Activated gamma-delta T cell treated with Interleukin-2 at 50 U/mL for 16 hours (primary cell): ENCODE measurements around the gene USP22.

Source experiments
- DNase-seq: peaks from one replicate; pipeline ENCODE4 v3.0.0-alpha.2; 2020

Gene USP22

DNA sequence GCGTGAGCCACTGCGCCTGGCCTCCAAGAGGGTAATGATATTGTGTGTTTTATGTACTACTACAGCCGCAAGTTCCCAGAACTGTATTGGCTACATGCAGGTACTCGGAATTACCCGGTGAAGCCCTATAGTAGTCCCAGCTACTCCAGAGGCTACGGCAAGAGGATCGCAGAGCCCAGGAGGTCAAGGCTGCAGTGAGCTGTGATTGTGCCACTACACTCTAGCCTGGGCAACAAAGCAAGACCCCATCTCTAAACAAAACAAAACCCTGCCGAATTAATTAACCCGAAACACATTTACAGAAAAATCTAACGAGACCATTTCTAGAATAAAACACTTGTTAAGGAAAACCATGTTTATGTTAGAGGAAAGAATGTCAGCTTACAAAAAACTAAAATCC is 2.2 kb upstream of the USP22 start:
- no peak for DNase-seq

DNA sequence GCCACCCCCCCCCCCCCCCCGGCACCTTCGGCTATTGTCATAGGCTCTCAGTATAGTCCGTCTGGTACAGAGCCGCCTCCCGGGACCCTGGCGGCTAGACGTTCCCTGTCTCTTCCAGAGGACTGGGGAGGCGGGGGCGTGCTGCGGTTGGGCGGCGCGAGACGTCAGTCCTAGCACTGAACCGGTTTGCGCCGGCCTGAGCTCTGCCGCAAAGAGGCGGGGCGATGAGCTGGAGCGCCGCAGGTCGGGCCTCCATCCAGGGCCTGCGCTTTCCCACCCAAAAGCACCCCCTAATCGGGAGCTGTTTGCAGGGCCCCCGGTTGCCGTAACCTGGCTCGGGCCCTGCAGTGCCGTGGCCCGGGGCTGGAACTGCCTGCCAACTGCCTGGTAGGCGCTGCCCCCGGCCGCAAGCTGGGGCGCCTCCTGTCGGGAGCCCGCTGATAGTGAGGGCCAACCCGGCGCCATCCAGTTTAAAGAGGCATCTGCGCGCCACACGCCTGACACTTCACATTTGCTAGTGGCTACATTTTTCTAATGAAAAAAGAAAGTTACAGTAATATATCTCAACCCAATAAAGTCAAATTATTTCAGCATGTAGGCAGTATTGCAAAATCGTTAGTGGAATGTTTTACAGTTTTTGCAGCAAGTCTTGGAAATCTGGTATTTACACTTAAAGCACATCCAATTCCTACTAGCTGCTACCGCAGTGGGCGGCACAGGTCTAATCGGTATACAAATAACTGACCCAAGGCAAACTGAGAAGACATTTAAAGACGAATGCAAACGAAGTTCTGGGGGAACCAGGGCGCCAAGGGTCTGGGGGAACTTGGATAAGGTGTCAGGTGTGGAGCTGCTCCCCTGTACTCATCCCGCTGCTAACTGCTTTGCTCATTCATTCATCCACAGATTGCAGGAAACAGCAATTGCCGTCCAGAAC is 753 bp upstream of the USP22 start:
- peak; percentile 94 for DNase-seq

DNA sequence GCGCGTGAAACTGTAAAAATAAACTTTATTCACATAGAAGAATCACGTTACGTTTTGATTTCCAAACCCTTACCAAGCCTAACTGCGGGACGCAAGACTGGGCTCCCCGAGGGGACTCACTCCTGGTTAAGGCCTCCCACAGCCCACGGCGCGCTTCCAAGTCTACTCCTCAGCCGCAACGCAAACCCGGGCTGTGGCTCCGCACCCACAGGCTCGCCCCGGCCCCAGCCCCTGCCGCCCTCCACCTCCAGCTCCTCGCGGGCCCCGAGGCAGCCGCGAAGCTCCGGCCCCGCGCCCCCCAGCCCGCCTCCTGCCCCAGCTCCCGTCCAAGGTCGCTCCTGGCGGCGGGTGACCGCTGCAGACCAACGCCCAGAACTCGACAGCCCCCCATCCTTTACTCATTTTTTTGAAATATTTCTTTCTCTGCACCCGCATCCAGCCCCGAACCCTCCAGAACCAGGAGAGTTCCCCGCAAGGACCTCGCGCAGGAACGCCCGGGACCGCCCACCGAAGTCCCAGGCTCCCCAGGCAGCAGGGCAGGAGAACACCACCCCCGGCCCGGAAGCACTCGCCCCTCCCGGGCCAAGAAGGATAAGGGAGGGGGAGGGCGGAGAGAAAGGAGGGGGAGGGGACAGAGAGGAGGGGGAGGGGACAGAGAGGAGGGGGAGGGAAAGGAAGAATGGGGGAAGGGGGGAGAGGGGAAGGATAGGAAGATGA is 912 bp downstream of the USP22 start:
- peak; percentile 51 for DNase-seq

DNA sequence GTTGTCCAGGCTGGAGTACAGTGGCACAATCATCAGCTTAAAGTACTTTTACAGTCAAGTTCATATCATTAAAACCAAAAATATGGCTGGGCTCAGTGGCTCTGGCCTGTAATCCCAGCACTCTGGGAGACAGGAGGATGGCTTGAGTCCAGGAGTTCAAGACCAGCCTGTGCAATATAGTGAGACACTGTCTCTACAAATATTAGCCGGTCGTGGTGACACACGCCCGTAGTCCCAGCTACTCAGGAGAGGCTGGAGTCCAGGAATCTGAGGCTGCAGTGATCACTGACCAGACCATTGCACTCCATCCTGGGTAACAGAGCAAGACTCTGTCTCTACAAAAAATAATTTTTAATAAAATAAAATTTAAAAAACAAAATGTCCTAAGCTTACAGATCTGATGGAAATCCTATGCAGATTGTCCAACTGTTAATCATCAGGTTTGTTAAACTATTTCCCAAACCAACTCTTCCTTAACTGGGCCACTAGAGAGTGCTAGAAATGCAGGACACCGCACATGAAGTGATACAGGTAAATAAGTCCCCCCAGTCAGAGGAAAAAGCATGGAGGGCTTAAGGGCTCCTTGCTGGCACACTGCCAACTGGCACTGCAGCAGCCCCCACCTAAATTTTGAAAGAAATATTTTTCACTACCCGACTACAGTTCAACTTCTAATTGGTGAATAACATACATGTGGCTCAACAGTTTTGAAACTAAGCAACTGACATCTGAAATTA is 2.8 kb downstream of the USP22 start:
- DNase-seq = no peak

DNA sequence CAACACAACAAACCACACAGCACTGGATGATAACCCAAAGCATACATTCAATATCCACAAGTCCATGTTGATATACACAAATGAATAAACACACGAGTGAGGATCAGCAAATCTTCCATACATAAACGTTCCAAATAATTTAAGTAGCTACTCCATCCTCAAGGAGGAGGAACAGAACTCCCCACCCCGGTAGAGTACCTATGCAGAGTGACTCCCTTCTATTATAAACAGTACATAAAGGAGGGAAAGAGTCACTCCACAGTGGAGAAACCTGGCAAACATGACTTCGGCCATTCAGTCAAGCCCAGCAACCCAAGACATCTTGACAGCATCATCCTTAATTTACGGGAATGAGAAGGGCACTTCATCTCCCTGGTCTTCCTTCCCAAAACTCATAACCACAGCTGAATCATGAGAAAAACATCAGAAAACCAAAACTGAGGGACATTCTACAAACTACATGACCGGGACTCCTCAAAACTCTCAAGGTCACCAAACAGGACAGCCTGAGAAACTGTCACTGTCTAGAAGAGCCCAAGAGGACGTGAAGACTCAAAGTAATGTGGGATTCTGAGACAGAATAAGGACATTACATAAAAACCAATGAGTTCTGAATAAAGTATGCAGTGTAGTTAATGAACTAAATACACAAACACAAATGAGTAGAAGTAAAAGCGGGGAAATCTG is 5.6 kb downstream of the USP22 start:
- no peak for DNase-seq

DNA sequence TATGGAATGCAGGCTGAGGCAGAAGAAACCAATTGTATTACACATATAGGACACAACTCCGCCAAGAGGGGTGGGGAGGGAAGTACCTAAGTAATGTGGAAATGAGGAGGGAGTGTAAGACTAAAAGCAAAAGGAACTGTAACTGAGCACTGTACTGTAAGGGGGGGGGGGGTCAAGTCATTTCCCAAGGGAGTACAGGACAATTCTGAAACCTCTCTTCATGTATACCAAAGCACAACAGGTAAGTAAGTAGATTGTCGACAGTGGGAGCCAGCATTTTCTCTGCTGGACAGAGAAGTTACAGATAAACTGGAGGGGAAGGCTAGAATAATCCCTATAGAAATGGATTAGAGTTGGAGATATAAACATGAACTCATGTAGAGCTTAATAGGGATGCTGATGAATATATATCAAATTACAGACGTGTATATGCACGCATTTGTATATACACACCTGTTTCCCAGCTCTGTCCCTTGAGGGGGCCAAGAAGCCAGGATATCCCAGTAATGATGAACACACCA is 6.4 kb downstream of the USP22 start:
- no peak for DNase-seq

DNA sequence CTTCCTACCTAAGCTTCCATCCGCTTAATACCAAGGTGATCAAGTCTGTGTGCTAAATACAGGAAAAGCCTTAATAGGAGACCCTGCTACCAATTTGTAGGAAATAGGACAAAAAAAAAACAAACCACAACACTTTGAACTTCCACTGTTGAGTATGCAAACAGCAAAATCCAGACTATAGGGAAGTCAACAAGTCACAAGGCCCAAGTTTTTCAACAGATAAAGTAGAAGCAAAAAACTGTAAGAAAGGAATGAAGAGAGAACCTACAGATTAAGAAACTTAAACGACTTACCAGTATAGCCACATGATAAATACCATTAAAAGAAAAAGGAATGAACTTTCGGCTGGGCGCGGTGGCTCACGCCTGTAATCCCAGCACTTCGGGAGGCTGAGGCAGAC is 7.4 kb downstream of the USP22 start:
- no peak for DNase-seq

DNA sequence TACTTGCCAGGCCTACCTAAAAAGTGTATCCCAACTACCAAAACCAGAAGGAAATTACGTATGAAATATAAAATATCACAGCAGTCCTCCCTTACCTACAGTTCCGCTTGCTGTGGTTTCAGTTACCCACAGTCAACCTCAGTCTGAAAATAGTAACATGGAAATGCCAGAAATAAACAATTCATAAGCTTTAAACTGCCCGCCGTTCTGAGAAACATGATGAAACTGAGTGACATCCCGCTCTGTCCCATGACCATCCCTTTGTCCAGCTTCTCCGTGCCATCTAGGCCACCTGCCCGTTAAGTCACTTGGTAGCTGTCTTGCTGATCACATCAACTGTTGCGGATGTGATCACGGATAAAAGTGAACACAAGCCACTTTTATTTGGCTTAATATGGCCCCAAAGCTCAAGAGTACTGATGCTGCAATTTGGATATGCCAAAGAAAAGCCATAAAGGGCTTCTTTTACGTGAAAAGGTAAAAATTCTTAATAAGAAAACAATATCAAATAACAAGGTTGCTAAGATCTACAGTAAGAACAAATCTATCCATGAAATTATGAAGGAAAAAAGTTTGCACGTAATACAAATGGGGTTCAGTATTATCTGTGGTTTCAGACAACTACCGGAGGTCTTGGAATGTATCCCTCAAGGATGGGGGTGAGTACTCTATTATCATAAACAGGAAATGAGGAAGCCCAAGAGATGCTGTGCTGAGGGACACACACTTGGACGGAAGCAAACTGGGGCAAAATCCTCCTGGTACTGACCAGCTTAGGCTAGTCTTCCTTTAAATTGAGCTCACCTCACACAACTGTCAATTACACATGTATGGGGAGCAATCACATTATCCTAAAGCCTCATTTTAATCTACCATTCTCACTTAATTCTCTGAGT is 8.2 kb downstream of the USP22 start:
- DNase-seq = peak; percentile 9

DNA sequence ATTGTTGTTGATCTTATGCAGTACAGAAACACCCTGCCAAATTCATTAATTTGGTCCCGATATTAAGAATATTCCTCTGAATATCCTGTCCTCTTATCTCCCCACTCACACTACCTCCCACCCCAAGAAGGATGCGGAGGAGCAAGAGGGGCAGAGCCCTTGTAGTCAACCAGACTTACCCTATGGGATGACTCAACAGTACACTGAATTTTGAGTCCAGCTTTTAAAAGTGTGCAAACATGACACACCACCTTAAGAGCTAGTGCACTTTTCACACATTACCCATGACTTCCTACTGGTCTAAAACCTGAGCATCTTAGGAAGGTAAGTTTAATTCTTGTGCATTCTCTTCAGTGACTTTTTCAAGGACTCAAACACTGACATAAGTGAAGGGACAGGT is 9.5 kb downstream of the USP22 start:
- DNase-seq = no peak

DNA sequence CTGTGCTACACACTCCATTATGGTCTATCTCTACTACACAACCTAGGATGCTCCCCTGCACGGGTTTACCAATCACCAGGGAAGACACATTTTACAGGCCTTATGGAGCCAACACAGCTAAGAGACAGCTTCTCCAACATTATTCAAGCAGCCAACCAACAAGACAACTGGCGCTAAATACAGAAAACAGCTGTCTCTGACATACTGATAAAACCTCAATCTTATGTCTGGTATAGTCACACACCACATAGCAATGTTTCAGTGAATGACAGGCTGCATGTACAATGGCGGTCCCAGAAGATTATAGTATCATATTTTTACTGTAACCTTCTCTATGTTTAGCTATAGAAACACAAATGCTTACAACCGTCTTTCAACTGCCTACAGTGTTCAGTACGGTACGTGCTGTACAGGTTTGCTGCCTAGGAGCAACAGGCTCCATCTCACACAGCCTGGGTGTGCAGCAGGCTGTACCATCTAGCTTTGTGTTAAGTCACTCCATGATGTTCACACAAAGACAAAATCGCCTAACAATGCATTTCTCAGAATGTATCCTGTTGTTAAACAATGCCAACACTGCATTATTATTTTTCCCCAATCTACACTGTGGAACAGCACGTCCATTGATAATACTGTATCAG is 10.9 kb downstream of the USP22 start:
- no peak for DNase-seq

DNA sequence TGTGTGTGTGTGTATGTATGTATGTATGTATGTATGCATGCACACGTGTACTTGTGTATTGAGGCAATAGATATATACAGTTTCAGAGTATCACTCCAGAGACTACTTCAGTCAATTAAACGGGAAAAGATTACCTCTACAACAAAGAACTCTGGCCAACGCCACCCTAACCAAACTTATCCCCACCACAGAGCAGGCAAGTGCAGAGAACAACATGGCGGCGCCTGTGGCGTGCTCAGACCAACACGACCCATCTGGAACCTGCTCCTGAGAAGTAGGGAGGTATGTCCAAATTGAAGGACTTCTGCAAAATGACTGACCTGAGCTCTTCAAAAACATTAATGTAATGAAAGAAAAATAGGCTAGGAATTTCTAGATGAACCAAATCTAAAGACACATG is 12.4 kb downstream of the USP22 start:
- no peak for DNase-seq

DNA sequence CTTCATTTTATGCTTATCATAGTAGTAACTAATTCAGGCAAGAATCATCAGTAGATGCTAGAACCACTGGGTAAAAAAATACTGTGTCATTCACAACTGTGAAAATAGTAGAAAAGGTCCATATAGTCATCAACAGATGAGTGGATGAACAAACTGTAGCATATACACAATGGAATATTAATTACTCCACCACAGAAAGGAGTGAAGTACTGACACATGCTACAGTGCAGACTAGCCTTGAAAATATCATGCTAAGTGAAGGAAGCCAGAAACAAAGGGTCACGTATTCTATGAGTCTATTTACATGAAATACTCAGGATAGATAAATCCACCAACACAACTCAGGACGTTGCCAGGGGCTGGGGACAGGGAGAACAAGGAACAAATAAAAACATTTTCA is 13.3 kb downstream of the USP22 start:
- DNase-seq = no peak

DNA sequence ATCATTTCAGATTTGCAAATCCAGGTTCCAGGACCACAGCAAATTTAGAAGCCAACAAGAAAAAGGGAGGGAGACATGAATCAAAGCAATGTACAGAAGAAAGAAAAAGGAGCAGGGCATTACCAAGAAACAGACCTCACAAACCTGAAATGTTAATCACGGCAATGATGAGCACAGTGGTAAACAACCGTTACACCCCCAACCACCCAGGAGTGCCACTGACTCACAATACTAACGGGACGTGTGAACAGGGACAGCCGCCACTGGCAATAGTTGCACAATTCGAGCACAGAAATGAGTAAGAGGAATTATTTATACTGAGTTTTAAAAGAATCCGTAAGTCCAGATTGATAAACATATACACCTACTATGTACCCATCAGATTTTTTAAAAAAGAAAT is 13.8 kb downstream of the USP22 start:
- DNase-seq = no peak

DNA sequence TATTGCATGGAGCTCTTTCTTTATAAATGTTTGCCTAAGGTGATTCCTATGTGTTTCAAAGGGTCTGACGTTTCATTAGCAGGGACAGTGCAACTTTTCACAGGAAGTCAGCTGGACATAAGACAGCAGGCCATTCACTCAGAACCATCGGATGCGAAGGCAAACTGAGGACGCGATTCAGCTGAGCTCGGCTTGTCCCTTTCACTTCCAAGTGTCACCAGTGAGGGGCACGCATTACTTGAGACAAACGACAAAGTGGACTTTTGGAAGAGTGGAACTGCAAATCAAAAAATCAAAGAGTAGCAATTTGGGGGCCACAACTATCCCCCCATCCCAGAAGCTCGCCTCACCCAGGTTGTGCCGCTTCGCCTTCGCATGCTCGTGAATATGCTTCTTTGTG is 14.6 kb downstream of the USP22 start:
- no peak for DNase-seq

DNA sequence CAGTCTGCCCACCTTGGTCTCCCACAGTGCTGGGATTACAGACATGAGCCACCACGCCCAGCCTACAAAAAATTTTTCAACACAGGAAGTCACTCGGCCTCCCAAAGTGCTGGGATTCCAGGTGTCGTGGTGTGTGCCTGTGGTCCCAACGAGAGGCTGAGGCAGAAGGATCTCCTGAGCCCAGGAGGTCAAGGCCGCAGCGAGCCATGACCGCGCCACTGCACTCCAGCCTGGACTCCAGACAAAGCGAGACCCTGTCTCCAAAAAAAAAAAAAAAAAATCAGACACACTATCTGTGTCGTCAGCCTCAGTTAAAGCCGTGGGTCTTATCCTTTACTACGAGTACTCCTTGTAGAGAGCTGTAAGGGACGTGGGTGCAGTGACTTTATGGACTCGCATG is 15.8 kb downstream of the USP22 start:
- DNase-seq = no peak

DNA sequence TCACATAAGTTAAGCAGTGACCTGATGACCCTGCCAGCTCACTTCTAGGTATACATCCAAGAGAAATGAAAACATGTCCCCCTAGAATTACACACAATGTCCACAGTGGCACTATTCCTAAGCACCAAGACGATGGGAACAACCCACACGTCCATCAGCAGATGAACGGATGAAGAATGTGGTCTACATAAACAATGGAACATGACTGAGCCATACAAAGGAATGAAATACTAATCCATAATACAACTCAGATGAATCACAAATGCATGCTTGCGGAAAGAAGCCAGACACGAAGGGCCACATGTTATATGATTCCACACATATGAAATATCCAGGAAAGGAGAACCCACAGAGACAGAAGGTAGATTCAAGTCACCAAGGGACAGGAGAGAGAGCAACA is 17.4 kb downstream of the USP22 start:
- DNase-seq = no peak

DNA sequence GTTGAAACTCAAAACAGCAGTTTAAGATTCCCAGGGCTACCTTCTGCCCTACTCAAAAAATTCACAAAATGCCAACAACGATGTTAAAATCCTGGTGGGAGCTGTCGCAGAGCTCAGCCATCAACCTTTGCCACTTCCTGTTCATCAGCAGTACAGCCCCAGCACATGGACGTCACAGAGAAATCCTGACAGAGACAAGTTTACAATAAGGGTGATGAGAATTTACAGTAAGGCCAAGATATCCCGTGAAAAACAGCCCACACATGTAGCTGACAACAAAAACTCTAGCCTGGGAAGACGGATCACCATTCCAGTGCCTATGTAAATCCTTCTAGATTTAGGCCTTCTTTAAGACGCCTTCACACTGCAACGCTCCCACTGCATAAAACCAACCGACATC is 18.8 kb downstream of the USP22 start:
- DNase-seq = no peak

DNA sequence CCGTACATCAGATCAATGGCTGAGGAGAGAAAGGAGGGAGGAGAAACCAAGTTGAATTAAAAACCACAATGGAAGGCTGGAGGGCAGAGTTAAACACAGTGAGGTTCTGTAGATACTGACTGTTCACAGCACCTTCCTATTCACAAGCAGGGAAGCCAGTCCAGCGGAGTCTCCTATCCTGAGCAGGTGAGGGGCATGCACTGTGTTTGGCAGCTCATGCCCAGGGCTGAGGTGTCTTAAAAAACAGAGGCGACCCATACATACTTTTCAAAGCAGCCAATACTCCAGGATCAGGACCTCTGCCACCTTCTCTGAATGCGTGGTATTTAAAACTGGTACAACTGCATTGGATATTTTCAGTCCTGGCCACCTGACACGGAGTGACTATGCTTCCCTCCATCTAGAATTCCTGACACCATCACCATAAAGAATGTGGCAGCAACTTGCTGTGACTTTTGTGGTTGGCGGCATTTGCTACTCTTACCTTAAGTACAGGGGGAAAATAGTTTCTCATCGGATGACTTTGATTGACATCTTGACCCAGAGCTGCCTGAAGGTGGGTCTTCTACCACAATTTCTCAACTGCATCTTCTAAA is 21.5 kb downstream of the USP22 start:
- no peak for DNase-seq

DNA sequence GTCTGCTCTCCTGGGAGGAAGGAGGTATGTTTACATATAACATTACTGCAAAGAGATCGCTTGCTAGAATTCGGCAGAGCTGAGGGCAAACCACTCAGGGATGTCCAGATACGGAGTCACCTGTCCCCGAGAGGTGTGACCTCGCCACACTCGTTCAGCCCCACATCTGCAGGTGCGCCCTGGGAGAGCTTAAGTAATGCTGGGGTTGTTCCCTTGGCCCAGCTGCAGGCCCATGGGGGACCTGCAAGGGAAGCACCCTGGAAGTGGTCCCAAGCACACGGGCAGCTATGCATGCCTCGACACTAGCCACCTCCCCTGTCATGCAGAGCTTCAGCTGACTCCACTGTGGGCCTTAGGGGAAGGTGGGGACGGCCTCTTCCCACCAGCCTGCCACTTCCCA is 22.2 kb downstream of the USP22 start:
- DNase-seq = no peak

DNA sequence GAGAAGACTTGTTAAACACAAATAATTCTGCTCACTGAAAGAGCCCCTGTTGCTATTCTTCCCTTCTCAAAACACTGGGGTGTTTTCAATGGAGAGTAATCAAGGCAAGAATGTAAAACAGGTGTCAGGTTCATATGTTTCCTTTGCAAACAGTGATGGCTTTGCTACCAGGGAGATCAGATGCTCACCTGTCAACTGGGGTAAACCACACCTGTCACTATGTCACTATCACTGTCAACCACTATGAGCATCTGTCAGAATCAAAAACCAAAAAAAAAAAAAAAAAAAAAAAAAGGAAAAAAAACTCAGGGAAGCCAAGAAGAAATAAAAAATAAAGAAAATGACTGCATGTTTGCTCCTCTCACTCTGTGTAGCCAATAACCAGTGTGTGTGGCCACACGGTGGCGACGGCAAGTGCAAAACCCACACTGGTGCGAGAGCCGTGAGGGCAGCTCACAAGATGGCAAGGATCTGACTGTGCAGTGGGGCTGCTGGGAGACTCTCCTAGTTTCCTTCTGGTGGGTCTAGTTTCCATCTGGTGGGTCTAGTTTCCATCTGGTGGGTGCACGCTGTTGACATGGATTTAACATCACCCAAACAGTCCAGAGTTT is 22.7 kb downstream of the USP22 start:
- peak; percentile 29 for DNase-seq
